Caco-2 (cell line): ENCODE data around the gene MT1M. TPM values are rescaled to one million over a fixed set of nuclear protein-coding genes. Genes with fewer than 3 reads are reported as not detected.
"Not testable (repeated sequence)": the region's sequence is repeated elsewhere in the genome, so short reads cannot be mapped to it uniquely, and the experiment has no call there.

Experiments
- BruUV-seq: library from RNA; stranded (reverse); fragments of 400-500 nt; replicated peaks from 2 replicates; lab custom pipeline; 2021; lab: Mats Ljungman, UMichigan
- CTCF ChIA-PET: fragments of 300-600 bp; sonication (Branson Sonifier 250); formaldehyde crosslinking; loops from one replicate; lab custom pipeline; 2022; ENCODE audit warnings: antibody characterized with exemption; lab: Charles Lee
- POLR2A ChIA-PET: fragments of 300-600 bp; sonication (Branson Sonifier 250); formaldehyde crosslinking; loops from one replicate; lab custom pipeline; 2022; ENCODE audit warnings: antibody characterized with exemption; lab: Charles Lee
- DNase-seq, 2 experiments: peaks; one replicate each; pipeline versions ENCODE4 v3.0.0 to v3.0.0-alpha.2; 2020 to 2022
- H3K27me3 ChIP-seq: replicated peaks from 2 replicates; pipeline ENCODE4 v1.6.0; 2011; ENCODE audit warnings: low read length; ENCODE audit not compliant: control insufficient read depth, insufficient read depth
- H3K36me3 ChIP-seq: 2 replicates; pipeline ENCODE4 v1.5.1; 2011; ENCODE audit warnings: low read length; ENCODE audit not compliant: control insufficient read depth, insufficient read depth
- H3K4me1 ChIP-seq: fragments of 250-450 bp; sonication (Bioruptor Pico); 2 replicates; pipeline ENCODE4 v1.5.1; 2020; ENCODE audit warnings: mild to moderate bottlenecking
- H3K4me3 ChIP-seq: 2 replicates; pipeline ENCODE4 v1.5.1; 2011; ENCODE audit warnings: low read depth, mild to moderate bottlenecking, control low read depth, low read length
- H3K9me3 ChIP-seq: fragments of 250-450 bp; sonication (Bioruptor Pico); 2 replicates; pipeline ENCODE4 v1.5.1; 2020; ENCODE audit warnings: mild to moderate bottlenecking, moderate library complexity
- H3K27ac Mint-ChIP-seq: one replicate; pipeline ENCODE4 v1.8.0; 2022; ENCODE audit warnings: mixed read lengths; ENCODE audit not compliant: unreplicated experiment
- H3K27me3 Mint-ChIP-seq: one replicate; pipeline ENCODE4 v1.8.0; 2022; ENCODE audit warnings: mixed read lengths; ENCODE audit not compliant: insufficient read depth, unreplicated experiment
- H3K36me3 Mint-ChIP-seq: one replicate; pipeline ENCODE4 v1.8.0; 2022; ENCODE audit warnings: mild to moderate bottlenecking, mixed read lengths; ENCODE audit not compliant: insufficient read depth, unreplicated experiment
- H3K4me1 Mint-ChIP-seq: one replicate; pipeline ENCODE4 v1.8.0; 2022; ENCODE audit warnings: low read depth, mixed read lengths; ENCODE audit not compliant: unreplicated experiment
- H3K4me3 Mint-ChIP-seq: one replicate; pipeline ENCODE4 v1.8.0; 2022; ENCODE audit warnings: mild to moderate bottlenecking, moderate library complexity, mixed read lengths; ENCODE audit not compliant: unreplicated experiment
- H3K9me3 Mint-ChIP-seq: one replicate; pipeline ENCODE4 v1.8.0; 2022; ENCODE audit warnings: mixed read lengths; ENCODE audit not compliant: unreplicated experiment
- CTCF ChIP-seq, 2 experiments: fragments of 200-600 bp in 1 of 2; IDR thresholded peaks; 1 replicate in 1 of 2; 2 replicates in 1 of 2; pipeline versions ENCODE4 v1.5.1 to v1.8.0; 2011 to 2022; ENCODE audit warnings: antibody characterized with exemption in 1 of 2, control low read depth in 1 of 2, inconsistent platforms in 1 of 2, low read depth in 1 of 2, low read length in 1 of 2, mild to moderate bottlenecking in 1 of 2, moderate library complexity in 1 of 2; ENCODE audit not compliant: insufficient read depth in 1 of 2, severe bottlenecking in 1 of 2, unreplicated experiment in 1 of 2
- intact Hi-C: fragments of 100-400 bp; cut with micrococcal nuclease; formaldehyde crosslinking; loops from one replicate; pipeline ENCODE4 v1.10.0; 2022; ENCODE audit not compliant: unreplicated experiment
- total RNA-seq: library from RNA; stranded (reverse); gene quantifications from 2 replicates; pipeline ENCODE4 v1.2.3, GENCODE V29; 2022

Gene MT1M
- total RNA-seq, 1 experiment from 2014 or later, result not detected

GRCh38 chr16:56672761-56673536, 40.5 kb downstream of the MT1M start:
- Mint-ChIP-seq H3K9me3 (no peaks in the 10 kb centered on the region), H3K4me3 (no peak overlapping the region), H3K4me1 (no peaks in the 10 kb centered on the region), H3K27me3 (peaks cover 40% of the 10 kb centered on the region), H3K36me3 (no peaks in the 10 kb centered on the region), H3K27ac (no peak overlapping the region)
- Histone ChIP-seq H3K27me3 (peaks cover 3% of the 10 kb centered on the region), H3K4me1 (peaks cover 7% of the 10 kb centered on the region), H3K9me3 (no peaks in the 10 kb centered on the region), H3K36me3 (no peaks in the 10 kb centered on the region), H3K4me3 (no peak overlapping the region)
- BruUV-seq, result no TSS peak
- ChIA-PET POLR2A (no interaction called here), CTCF (interaction anchor here (1.0 to 3.2 kb wide), 3 partner anchors 29 to 72 kb away, joined by 3 to 22 read pairs (median 5); no protein-coding TSS in a partner anchor)
- no peak for DNase-seq
- intact Hi-C loops, result no loop called here
- TF ChIP-seq CTCF (IDR thresholded peaks at IDR 0.05; ENCODE audit: insufficient read depth in 1 of 2, low read depth in 1 of 2, low read length in 1 of 2, severe bottlenecking in 1 of 2, unreplicated experiment in 1 of 2), result no peak

GRCh38 chr16:56673921-56674320, 41.5 kb downstream of the MT1M start:
- TF ChIP-seq CTCF (IDR thresholded peaks at IDR 0.05; ENCODE audit: insufficient read depth in 1 of 2, low read depth in 1 of 2, low read length in 1 of 2, severe bottlenecking in 1 of 2, unreplicated experiment in 1 of 2), result peak; percentile 70 to 82
- H3K4me1 ChIP-seq, result peaks cover 7% of the 10 kb centered on the region
- H3K9me3 ChIP-seq, result no peaks in the 10 kb centered on the region
- Mint-ChIP-seq H3K9me3 (no peaks in the 10 kb centered on the region), H3K27me3 (peaks cover 32% of the 10 kb centered on the region), H3K4me1 (no peaks in the 10 kb centered on the region), H3K36me3 (no peaks in the 10 kb centered on the region), H3K4me3 (no peak overlapping the region), H3K27ac (no peak overlapping the region)
- H3K36me3 ChIP-seq, result no peaks in the 10 kb centered on the region
- no TSS peak for BruUV-seq
- ChIA-PET CTCF (interaction anchor here (0.6 to 3.2 kb wide), 7 partner anchors 17 to 180 kb away, joined by 3 to 22 read pairs (median 4); no protein-coding TSS in a partner anchor), POLR2A (interaction anchor here (0.9 kb wide), 1 partner anchor 28 kb away, joined by 3 read pairs; no protein-coding TSS in a partner anchor)
- intact Hi-C loops, result loop anchor here (1.0 kb wide), 3 partner anchors 28 to 115 kb away; no protein-coding TSS in a partner anchor
- peaks cover 3% of the 10 kb centered on the region for H3K27me3 ChIP-seq
- peak in 1 of 2 experiments; percentile 70 for DNase-seq
- H3K4me3 ChIP-seq, result no peak overlapping the region

- POLR2A ChIA-PET, H3K27ac Mint-ChIP-seq, H3K9me3 Mint-ChIP-seq, H3K9me3 ChIP-seq, H3K4me1 Mint-ChIP-seq, DNase-seq, H3K4me1 ChIP-seq, H3K27me3 ChIP-seq, H3K4me3 Mint-ChIP-seq, H3K36me3 ChIP-seq, H3K4me3 ChIP-seq, H3K36me3 Mint-ChIP-seq, BruUV-seq: not testable (repeated sequence)
- intact Hi-C loops, result loop anchor here (1.0 kb wide), 3 partner anchors 28 to 115 kb away; no protein-coding TSS in a partner anchor
- peaks cover 27% of the 10 kb centered on the region for H3K27me3 Mint-ChIP-seq
- CTCF ChIA-PET, result interaction anchor here (0.7 to 3.2 kb wide), 3 partner anchors 18 to 160 kb away, joined by 3 to 22 read pairs (median 4); no protein-coding TSS in a partner anchor
Measured at GRCh38 chr16:56674570-56674969, 42.1 kb downstream of the MT1M start.
